ENCODE results near the gene ATXN1L.

The ATXN1L gene

GRCh38 chr16:71873199-71873598 lies 27.4 kb downstream of the ATXN1L start:
- H3K27ac ChIP-seq (ENCODE audit: insufficient read depth in 1 of 2, low read depth in 1 of 2, low read length in 2 of 2, poor library complexity in 1 of 2, severe bottlenecking in 2 of 2) = no peak overlapping the region
- CTCF ChIA-PET = interaction anchor here (1.2 to 1.5 kb wide), 2 partner anchors 8 to 90 kb away, joined by 3 to 5 read pairs; no protein-coding TSS in a partner anchor
- POLR2A ChIA-PET = no interaction called here
- no peaks in the 10 kb centered on the region for H3K27me3 ChIP-seq (replicated peaks in 2 of 5; ENCODE audit: control insufficient read depth in 4 of 5, insufficient read depth in 5 of 5, low read length in 4 of 5)
- H3K4me1 ChIP-seq (ENCODE audit: control extremely low read depth in 1 of 4, control insufficient read depth in 4 of 4, insufficient read depth in 4 of 4, low read length in 3 of 4) = no peaks in the 10 kb centered on the region
- H3K4me3 ChIP-seq (ENCODE audit: control insufficient read depth in 1 of 7, extremely low read depth in 1 of 7, insufficient read depth in 4 of 7, low read depth in 2 of 7, low read length in 6 of 7) = no peak overlapping the region
- H3K36me3 ChIP-seq (ENCODE audit: control insufficient read depth in 4 of 4, insufficient read depth in 4 of 4, low read length in 3 of 4) = peaks cover 0 to 4% (median 2%) of the 10 kb centered on the region in 4 experiments
- 100% methylated on average over 1 of the region's 4 CpGs for WGBS (ENCODE audit: insufficient coverage)
- no peaks in the 10 kb centered on the region for H3K9me3 ChIP-seq (ENCODE audit: control extremely low read depth in 1 of 5, control insufficient read depth in 4 of 5, insufficient read depth in 2 of 5, low read depth in 1 of 5, low read length in 4 of 5)
- DNase-seq = no peak

- 95% methylated on average over 4 of the region's 4 CpGs for WGBS (ENCODE audit: insufficient coverage)
- no peaks in the 10 kb centered on the region for H3K9me3 ChIP-seq (ENCODE audit: control extremely low read depth in 1 of 5, control insufficient read depth in 4 of 5, insufficient read depth in 2 of 5, low read depth in 1 of 5, low read length in 4 of 5)
- no peak for DNase-seq
- POLR2A ChIA-PET = no interaction called here
- H3K4me1 ChIP-seq (ENCODE audit: control extremely low read depth in 1 of 4, control insufficient read depth in 4 of 4, insufficient read depth in 4 of 4, low read length in 3 of 4) = peaks cover 24 to 41% (median 30%) of the 10 kb centered on the region in 4 experiments
- no peak overlapping the region for H3K4me3 ChIP-seq (ENCODE audit: control insufficient read depth in 1 of 7, extremely low read depth in 1 of 7, insufficient read depth in 4 of 7, low read depth in 2 of 7, low read length in 6 of 7)
- CTCF ChIA-PET = no interaction called here
- no peaks in the 10 kb centered on the region for H3K27me3 ChIP-seq (replicated peaks in 2 of 5; ENCODE audit: control insufficient read depth in 4 of 5, insufficient read depth in 5 of 5, low read length in 4 of 5)
- peaks cover 0 to 4% (median under 1%) of the 10 kb centered on the region in 4 experiments for H3K36me3 ChIP-seq (ENCODE audit: control insufficient read depth in 4 of 4, insufficient read depth in 4 of 4, low read length in 3 of 4)
- no peak overlapping the region for H3K27ac ChIP-seq (ENCODE audit: insufficient read depth in 1 of 2, low read depth in 1 of 2, low read length in 2 of 2, poor library complexity in 1 of 2, severe bottlenecking in 2 of 2)
Observed at GRCh38 chr16:71878911-71879310, 33.1 kb downstream of the ATXN1L start.

- Histone ChIP-seq H3K27ac (ENCODE audit: insufficient read depth in 1 of 2, low read depth in 1 of 2, low read length in 2 of 2, poor library complexity in 1 of 2, severe bottlenecking in 2 of 2) (no peak overlapping the region), H3K4me3 (ENCODE audit: control insufficient read depth in 1 of 7, extremely low read depth in 1 of 7, insufficient read depth in 4 of 7, low read depth in 2 of 7, low read length in 6 of 7) (peak overlapping the region in 3 of 7 experiments; percentile 32 to 62 (median 56)), H3K36me3 (ENCODE audit: control insufficient read depth in 4 of 4, insufficient read depth in 4 of 4, low read length in 3 of 4) (peaks cover 0 to 2% (median 0%) of the 10 kb centered on the region in 4 experiments), H3K9me3 (ENCODE audit: control extremely low read depth in 1 of 5, control insufficient read depth in 4 of 5, insufficient read depth in 2 of 5, low read depth in 1 of 5, low read length in 4 of 5) (no peaks in the 10 kb centered on the region), H3K4me1 (ENCODE audit: control extremely low read depth in 1 of 4, control insufficient read depth in 4 of 4, insufficient read depth in 4 of 4, low read length in 3 of 4) (peaks cover 28 to 51% (median 40%) of the 10 kb centered on the region in 4 experiments), H3K27me3 (replicated peaks in 2 of 5; ENCODE audit: control insufficient read depth in 4 of 5, insufficient read depth in 5 of 5, low read length in 4 of 5) (no peaks in the 10 kb centered on the region)
- CTCF ChIA-PET = interaction anchor here (0.9 to 3.5 kb wide), 4 partner anchors 11 to 315 kb away, joined by 3 to 16 read pairs (median 4); no protein-coding TSS in a partner anchor
- peak; percentile 42 to 87 (median 78) for DNase-seq
- WGBS (ENCODE audit: insufficient coverage) = 7% methylated on average over 2 of the region's 4 CpGs
- POLR2A ChIA-PET = no interaction called here
Observed at GRCh38 chr16:71880176-71880575, 34.4 kb downstream of the ATXN1L start.

- WGBS (ENCODE audit: insufficient coverage) = 8% methylated on average over 6 of the region's 9 CpGs
- H3K27ac ChIP-seq (ENCODE audit: insufficient read depth in 1 of 2, low read depth in 1 of 2, low read length in 2 of 2, poor library complexity in 1 of 2, severe bottlenecking in 2 of 2) = no peak overlapping the region
- ChIA-PET POLR2A (interaction anchor here (0.9 to 1.4 kb wide), 2 partner anchors 12 to 35 kb away, joined by 3 to 4 read pairs; partner anchors contain the start of gene IST1), CTCF (interaction anchor here (0.6 to 5.5 kb wide), 36 partner anchors 8 to 231 kb away, joined by 3 to 67 read pairs (median 5); partner anchors contain the start of genes AP1G1 and IST1)
- H3K36me3 ChIP-seq (ENCODE audit: control insufficient read depth in 4 of 4, insufficient read depth in 4 of 4, low read length in 3 of 4) = no peaks in the 10 kb centered on the region
- DNase-seq = peak; percentile 87 to 92 (median 90)
- peak overlapping the region in 6 of 7 experiments; percentile 67 to 87 (median 85) for H3K4me3 ChIP-seq (ENCODE audit: control insufficient read depth in 1 of 7, extremely low read depth in 1 of 7, insufficient read depth in 4 of 7, low read depth in 2 of 7, low read length in 6 of 7)
- peaks cover 30 to 53% (median 41%) of the 10 kb centered on the region in 4 experiments for H3K4me1 ChIP-seq (ENCODE audit: control extremely low read depth in 1 of 4, control insufficient read depth in 4 of 4, insufficient read depth in 4 of 4, low read length in 3 of 4)
- no peaks in the 10 kb centered on the region for H3K27me3 ChIP-seq (replicated peaks in 2 of 5; ENCODE audit: control insufficient read depth in 4 of 5, insufficient read depth in 5 of 5, low read length in 4 of 5)
- no peaks in the 10 kb centered on the region for H3K9me3 ChIP-seq (ENCODE audit: control extremely low read depth in 1 of 5, control insufficient read depth in 4 of 5, insufficient read depth in 2 of 5, low read depth in 1 of 5, low read length in 4 of 5)
Observed at GRCh38 chr16:71882505-71883167, 36.9 kb downstream of the ATXN1L start.

GRCh38 chr16:71883168-71883848 lies 37.5 kb downstream of the ATXN1L start:
- H3K27ac ChIP-seq (ENCODE audit: insufficient read depth in 1 of 2, low read depth in 1 of 2, low read length in 2 of 2, poor library complexity in 1 of 2, severe bottlenecking in 2 of 2) = peak overlapping the region in 1 of 2 experiments; percentile 58
- H3K4me3 ChIP-seq (ENCODE audit: control insufficient read depth in 1 of 7, extremely low read depth in 1 of 7, insufficient read depth in 4 of 7, low read depth in 2 of 7, low read length in 6 of 7) = peak overlapping the region; percentile 67 to 87 (median 85)
- H3K36me3 ChIP-seq (ENCODE audit: control insufficient read depth in 4 of 4, insufficient read depth in 4 of 4, low read length in 3 of 4) = no peaks in the 10 kb centered on the region
- POLR2A ChIA-PET = interaction anchor here (0.9 to 1.4 kb wide), 2 partner anchors 12 to 34 kb away, joined by 3 to 4 read pairs; partner anchors contain the start of gene IST1
- H3K4me1 ChIP-seq (ENCODE audit: control extremely low read depth in 1 of 4, control insufficient read depth in 4 of 4, insufficient read depth in 4 of 4, low read length in 3 of 4) = peaks cover 30 to 53% (median 41%) of the 10 kb centered on the region in 4 experiments
- no peaks in the 10 kb centered on the region for H3K9me3 ChIP-seq (ENCODE audit: control extremely low read depth in 1 of 5, control insufficient read depth in 4 of 5, insufficient read depth in 2 of 5, low read depth in 1 of 5, low read length in 4 of 5)
- no peaks in the 10 kb centered on the region for H3K27me3 ChIP-seq (replicated peaks in 2 of 5; ENCODE audit: control insufficient read depth in 4 of 5, insufficient read depth in 5 of 5, low read length in 4 of 5)
- 1% methylated on average over 17 of the region's 46 CpGs for WGBS (ENCODE audit: insufficient coverage)
- peak in 2 of 3 donors; percentile 32 to 48 for DNase-seq
- CTCF ChIA-PET = interaction anchor here (0.6 to 5.5 kb wide), 29 partner anchors 9 to 231 kb away, joined by 3 to 67 read pairs (median 5); partner anchors contain the start of genes AP1G1 and IST1

GRCh38 chr16:71883849-71884638 lies 38.3 kb downstream of the ATXN1L start, which contains the start of gene ZNF821:
Gene ZNF821 (minus strand): TSS chr16:71884182. CDS start chr16:71879946, 4,236 bp downstream.
- no peaks in the 10 kb centered on the region for H3K36me3 ChIP-seq (ENCODE audit: control insufficient read depth in 4 of 4, insufficient read depth in 4 of 4, low read length in 3 of 4)
- H3K4me3 ChIP-seq (ENCODE audit: control insufficient read depth in 1 of 7, extremely low read depth in 1 of 7, insufficient read depth in 4 of 7, low read depth in 2 of 7, low read length in 6 of 7) = peak within 1 kb of the TSS; percentile 67 to 87 (median 85)
- CTCF ChIA-PET = interaction anchor here (0.8 to 5.5 kb wide), 16 partner anchors 10 to 130 kb away, joined by 3 to 67 read pairs (median 6); partner anchors contain the start of gene IST1
- no peaks in the 10 kb centered on the region for H3K9me3 ChIP-seq (ENCODE audit: control extremely low read depth in 1 of 5, control insufficient read depth in 4 of 5, insufficient read depth in 2 of 5, low read depth in 1 of 5, low read length in 4 of 5)
- POLR2A ChIA-PET = interaction anchor here (0.7 to 1.4 kb wide), 3 partner anchors 10 to 33 kb away, joined by 3 to 8 read pairs (median 4); partner anchors contain the start of gene IST1
- peak within 1 kb of the TSS in 1 of 2 experiments; percentile 58 for H3K27ac ChIP-seq (ENCODE audit: insufficient read depth in 1 of 2, low read depth in 1 of 2, low read length in 2 of 2, poor library complexity in 1 of 2, severe bottlenecking in 2 of 2)
- H3K27me3 ChIP-seq (replicated peaks in 2 of 5; ENCODE audit: control insufficient read depth in 4 of 5, insufficient read depth in 5 of 5, low read length in 4 of 5) = no peaks in the 10 kb centered on the region
- under 1% methylated on average over 63 of the region's 85 CpGs for WGBS (ENCODE audit: insufficient coverage)
- peaks cover 30 to 53% (median 41%) of the 10 kb centered on the region in 4 experiments for H3K4me1 ChIP-seq (ENCODE audit: control extremely low read depth in 1 of 4, control insufficient read depth in 4 of 4, insufficient read depth in 4 of 4, low read length in 3 of 4)
- DNase-seq = peak; percentile 87 to 90 (median 90)
